IMR-90 (cell line): ENCODE data around the gene DHDH. TPM values are rescaled to one million over a fixed set of nuclear protein-coding genes. Genes with fewer than 3 reads are reported as not detected.

Experiments used
- ATAC-seq: fragments of 200-7000 bp; cut with Tn5 transposase; 2 replicates; pipeline ENCODE4 v1.9.1; 2020; ENCODE audit warnings: low read depth, mild to moderate bottlenecking, moderate library complexity
- BruUV-seq: library from RNA; stranded (reverse); fragments of 400-500 nt; replicated peaks from 2 replicates; lab custom pipeline; 2021; lab: Mats Ljungman, UMichigan
- CTCF ChIA-PET: fragments of 300-600 bp; formaldehyde crosslinking; extraction: SDS; loops from one replicate; lab custom pipeline; 2021; ENCODE audit warnings: antibody characterized with exemption; lab: Yijun Ruan, JAX
- POLR2A ChIA-PET: fragments of 300-600 bp; sonication (Branson Sonifier 250); formaldehyde crosslinking; loops from one replicate; lab custom pipeline; 2022; ENCODE audit warnings: antibody characterized with exemption; ENCODE audit not compliant: unreplicated experiment; lab: Charles Lee
- DNase-seq: peaks from one replicate; pipeline ENCODE4 v3.0.0; 2013
- H2AFZ ChIP-seq: replicated peaks from 2 replicates; pipeline ENCODE3; 2013; ENCODE audit warnings: low read length, mild to moderate bottlenecking; ENCODE audit not compliant: poor library complexity
- H2AK5ac ChIP-seq: 2 replicates; pipeline ENCODE4 v1.6.1; 2013; ENCODE audit warnings: low read depth, low read length, inconsistent platforms
- H2AK9ac ChIP-seq: replicated peaks from 2 replicates; pipeline ENCODE3; 2013; ENCODE audit warnings: mild to moderate bottlenecking, low read depth, low read length, moderate library complexity; ENCODE audit not compliant: poor library complexity
- H2BK120ac ChIP-seq: 2 replicates; pipeline ENCODE4 v1.6.1; 2013; ENCODE audit warnings: low read depth, low read length, inconsistent platforms
- H2BK15ac ChIP-seq: 3 replicates; pipeline ENCODE4 v1.6.1; 2013; ENCODE audit warnings: low read depth, low read length, inconsistent platforms
- H2BK20ac ChIP-seq: 2 replicates; pipeline ENCODE4 v1.6.1; 2013; ENCODE audit warnings: low read depth, mild to moderate bottlenecking, inconsistent platforms, low read length, moderate library complexity
- H2BK5ac ChIP-seq: 2 replicates; pipeline ENCODE4 v1.6.1; 2013; ENCODE audit warnings: mild to moderate bottlenecking, low read depth, low read length, inconsistent platforms; ENCODE audit not compliant: poor library complexity, severe bottlenecking
- H3K14ac ChIP-seq: replicated peaks from 2 replicates; pipeline ENCODE4 v1.6.1; 2013; ENCODE audit warnings: low read depth, low read length, inconsistent platforms
- H3K18ac ChIP-seq: 2 replicates; pipeline ENCODE4 v1.6.1; 2013; ENCODE audit warnings: low read depth, low read length, control low read depth
- H3K23ac ChIP-seq: 2 replicates; pipeline ENCODE4 v1.6.1; 2013; ENCODE audit warnings: low read depth, low read length, inconsistent platforms
- H3K27ac ChIP-seq: 2 replicates; pipeline ENCODE4 v1.5.1; 2013; ENCODE audit warnings: mild to moderate bottlenecking, control low read depth, low read length; ENCODE audit not compliant: insufficient read depth
- H3K27me3 ChIP-seq: 2 replicates; pipeline ENCODE4 v1.6.1; 2013; ENCODE audit warnings: low read length; ENCODE audit not compliant: control insufficient read depth, insufficient read depth
- H3K36me3 ChIP-seq: 2 replicates; pipeline ENCODE4 v1.6.1; 2013; ENCODE audit warnings: low read length, mixed read lengths; ENCODE audit not compliant: control insufficient read depth, insufficient read depth
- H3K4ac ChIP-seq: 2 replicates; pipeline ENCODE4 v1.6.1; 2013; ENCODE audit warnings: low read depth, low read length, inconsistent platforms
- H3K4me1 ChIP-seq: 2 replicates; pipeline ENCODE4 v1.6.1; 2013; ENCODE audit warnings: low read length, mixed read lengths; ENCODE audit not compliant: control insufficient read depth, insufficient read depth
- H3K4me2 ChIP-seq: 2 replicates; pipeline ENCODE4 v1.6.1; 2013; ENCODE audit warnings: low read depth, mild to moderate bottlenecking, control low read depth, low read length, moderate library complexity
- H3K4me3 ChIP-seq: 2 replicates; pipeline ENCODE4 v1.5.1; 2013; ENCODE audit warnings: low read depth, mild to moderate bottlenecking, control low read depth, low read length, moderate library complexity; ENCODE audit not compliant: insufficient read depth
- H3K56ac ChIP-seq: 2 replicates; pipeline ENCODE4 v1.6.1; 2013; ENCODE audit warnings: low read length, inconsistent platforms; ENCODE audit not compliant: insufficient read depth; ENCODE audit errors: extremely low read depth
- H3K79me1 ChIP-seq, 2 experiments: 2 replicates each; pipeline ENCODE4 v1.6.1; 2013; ENCODE audit warnings: low read length in 2 of 2, inconsistent platforms in 1 of 2, low read depth in 1 of 2
- H3K9ac ChIP-seq: 2 replicates; pipeline ENCODE4 v1.6.1; 2013; ENCODE audit warnings: low read depth, low read length, control low read depth
- H3K9me1 ChIP-seq: 2 replicates; pipeline ENCODE4 v1.6.1; 2013; ENCODE audit warnings: low read length, inconsistent platforms; ENCODE audit not compliant: insufficient read depth
- H3K9me3 ChIP-seq: 2 replicates; pipeline ENCODE4 v1.6.1; 2013; ENCODE audit warnings: low read length; ENCODE audit not compliant: control insufficient read depth, insufficient read depth
- H4K20me1 ChIP-seq: 2 replicates; pipeline ENCODE4 v1.6.1; 2013; ENCODE audit warnings: low read length, inconsistent platforms; ENCODE audit not compliant: insufficient read depth
- H4K5ac ChIP-seq: 2 replicates; pipeline ENCODE4 v1.6.1; 2013; ENCODE audit warnings: mild to moderate bottlenecking, low read depth, low read length, control low read depth
- H4K8ac ChIP-seq, 2 experiments: 2 replicates each; pipeline ENCODE4 v1.6.1; 2013; ENCODE audit warnings: low read depth in 2 of 2, low read length in 2 of 2, control low read depth in 1 of 2, inconsistent platforms in 1 of 2
- H4K91ac ChIP-seq: 2 replicates; pipeline ENCODE4 v1.6.1; 2013; ENCODE audit warnings: low read depth, low read length, inconsistent platforms; ENCODE audit not compliant: insufficient read depth
- BHLHE40 ChIP-seq: fragments of 150-350 bp; IDR thresholded peaks from 2 replicates; pipeline ENCODE4 v1.6.1; 2016; ENCODE audit warnings: mild to moderate bottlenecking, low read depth, low read length
- CEBPB ChIP-seq: IDR thresholded peaks from 2 replicates; pipeline ENCODE4 v1.6.1; 2012; ENCODE audit warnings: low read depth, low read length, improper control_type of control experiment
- CTCF ChIP-seq: conservative IDR thresholded peaks from 2 replicates; pipeline ENCODE4 v1.5.1; 2012; ENCODE audit warnings: mild to moderate bottlenecking, low read depth, low read length, improper control_type of control experiment
- FOS ChIP-seq: fragments of 150-350 bp; IDR thresholded peaks from 2 replicates; pipeline ENCODE4 v1.6.1; 2016; ENCODE audit warnings: low read depth, low read length
- MAFK ChIP-seq: IDR thresholded peaks from 2 replicates; pipeline ENCODE4 v1.6.1; 2012; ENCODE audit warnings: low read depth, low read length, improper control_type of control experiment
- MAZ ChIP-seq: IDR thresholded peaks from 2 replicates; pipeline ENCODE4 v1.6.1; 2012; ENCODE audit warnings: low read depth, mild to moderate bottlenecking, low read length, improper control_type of control experiment, moderate library complexity, borderline replicate concordance
- MXI1 ChIP-seq: IDR thresholded peaks from 2 replicates; pipeline ENCODE4 v1.6.1; 2012; ENCODE audit warnings: low read depth, mild to moderate bottlenecking, low read length, moderate library complexity, borderline replicate concordance
- RAD21 ChIP-seq: IDR thresholded peaks from 2 replicates; pipeline ENCODE4 v1.6.1; 2012; ENCODE audit warnings: low read length, improper control_type of control experiment
- RCOR1 ChIP-seq: IDR thresholded peaks from 2 replicates; pipeline ENCODE4 v1.6.1; 2012; ENCODE audit warnings: mild to moderate bottlenecking, low read length, improper control_type of control experiment; ENCODE audit not compliant: insufficient replicate concordance
- RFX5 ChIP-seq: IDR thresholded peaks from 2 replicates; pipeline ENCODE4 v1.8.0; 2012; ENCODE audit warnings: low read depth, mild to moderate bottlenecking, low read length, moderate library complexity
- WGBS, 2 experiments: methylation state at CpG; one replicate each; pipeline versions ENCODE4 v1.1.5 to v1.1.7; 2013; ENCODE audit warnings: missing lambda C conversion rate in 2 of 2; ENCODE audit not compliant: insufficient read length in 1 of 2; ENCODE audit errors: extremely low coverage in 2 of 2; 5-methylcytosine and 5-hydroxymethylcytosine counted together
- dilution Hi-C: fragments of 300-500 bp; cut with HindIII; formaldehyde crosslinking; loops from one replicate; pipeline ENCODE4 v1.14.3; 2018; ENCODE audit warnings: low sequenced_read_pairs; ENCODE audit not compliant: unreplicated experiment
- in situ Hi-C: fragments of 300-500 bp; cut with MboI; formaldehyde crosslinking; loops from 3 replicates; pipeline ENCODE4 v1.14.3; 2019; ENCODE audit warnings: low sequenced_read_pairs, inconsistent platforms, mixed read lengths
- intact Hi-C: fragments of 100-400 bp; cut with micrococcal nuclease; formaldehyde crosslinking; loops from 2 replicates; pipeline ENCODE4 v1.10.0; 2022
- polyA plus RNA-seq, 3 experiments: library from polyadenylated mRNA; depleted of rRNA; stranded (reverse); fragments of >200 nt; gene quantifications; 2 replicates each; pipeline ENCODE4 v1.2.3, GENCODE V29; 2012; ENCODE audit warnings: low replicate concordance in 1 of 3
- total RNA-seq: library from RNA; depleted of rRNA; stranded (reverse); fragments of >200 nt; gene quantifications from 2 replicates; pipeline ENCODE4 v1.2.3, GENCODE V29; 2012

DHDH gene
- total and polyA plus RNA-seq, 2 of the 4 experiments (the other 2 are of a cell fraction) = 0.36 to 0.53 TPM

GRCh38 chr19:48918071-48918470 is 15.4 kb upstream of the DHDH start:
- no peak overlapping the region for H4K8ac ChIP-seq
- no peak overlapping the region for H2AK5ac ChIP-seq
- 88% methylated on average over 1 of the region's 6 CpGs; no CpG with 5 or more reads in 1 of the 2 experiments for WGBS, 2 experiments
- H2AFZ ChIP-seq = no peak overlapping the region
- no peak overlapping the region for H2AK9ac ChIP-seq
- 0 out of 4 replicates have a peak, but pooled peaks cover 0 to 8% of the 10 kb centered on the region in 2 experiments for H3K79me1 ChIP-seq
- H3K36me3 ChIP-seq = peaks cover 60% of the 10 kb centered on the region
- in situ Hi-C loops (no loop called here), dilution Hi-C loops (no loop called here), intact Hi-C loops (no loop called here)
- DNase-seq (no peak), ATAC-seq (no peak)
- H3K4me3 ChIP-seq = no peak overlapping the region
- no peak overlapping the region for H3K4ac ChIP-seq
- no peak overlapping the region for H3K23ac ChIP-seq
- no peak overlapping the region for H3K56ac ChIP-seq
- no peak overlapping the region for H3K9ac ChIP-seq
- TF ChIP-seq RFX5 (no peak), RAD21 (no peak), MAFK (no peak), MXI1 (no peak), CEBPB (no peak), MAZ (no peak), BHLHE40 (no peak), RCOR1 (no peak), CTCF (no peak), FOS (no peak)
- ChIA-PET CTCF (interaction anchor here (0.6 kb wide), 2 partner anchors 12 to 47 kb away, joined by 3 to 4 read pairs; partner anchors contain the start of gene FTL), POLR2A (no interaction called here)
- H4K20me1 ChIP-seq = no peaks in the 10 kb centered on the region; the same call in 1 of the 2 replicates
- H2BK15ac ChIP-seq = no peak overlapping the region
- H3K4me1 ChIP-seq = no peaks in the 10 kb centered on the region
- no TSS peak for BruUV-seq
- H3K27me3 ChIP-seq = no peaks in the 10 kb centered on the region
- no peak overlapping the region for H3K4me2 ChIP-seq
- H4K5ac ChIP-seq = no peak overlapping the region
- H3K14ac ChIP-seq = no peak overlapping the region
- H2BK120ac ChIP-seq = no peak overlapping the region
- no peak overlapping the region for H4K91ac ChIP-seq
- 0 out of 2 replicates have a peak, but pooled peaks cover 3% of the 10 kb centered on the region for H3K9me1 ChIP-seq
- no peak overlapping the region for H3K18ac ChIP-seq
- no peak overlapping the region for H2BK5ac ChIP-seq
- H3K9me3 ChIP-seq = no peaks in the 10 kb centered on the region
- no peak overlapping the region for H2BK20ac ChIP-seq
- H3K27ac ChIP-seq = no peak overlapping the region
